Stimulated activated naive CD8-positive, alpha-beta T cell treated with anti-CD3 and anti-CD28 coated beads, Interleukin-15, Interleukin-2, amounts not matched to agents 100 ng/mL and 50 ng/mL, for 24 hours (primary cell): ENCODE results near the gene ZFC3H1.
"Not testable (repeated sequence)": the region's sequence is repeated elsewhere in the genome, so short reads cannot be mapped to it uniquely, and the experiment has no call there.

Experiments used
- H3K27ac Mint-ChIP-seq: one replicate; pipeline ENCODE4 v1.8.0; 2021; ENCODE audit warnings: mild to moderate bottlenecking, mixed read lengths
- H3K27me3 Mint-ChIP-seq: one replicate; pipeline ENCODE4 v1.8.0; 2021; ENCODE audit warnings: mixed read lengths
- H3K36me3 Mint-ChIP-seq: one replicate; pipeline ENCODE4 v1.8.0; 2021; ENCODE audit warnings: low read depth, mixed read lengths
- H3K4me1 Mint-ChIP-seq: one replicate; pipeline ENCODE4 v1.8.0; 2021; ENCODE audit warnings: low read depth, mixed read lengths
- H3K4me3 Mint-ChIP-seq: one replicate; pipeline ENCODE4 v1.8.0; 2021; ENCODE audit warnings: mild to moderate bottlenecking, mixed read lengths
- H3K9me3 Mint-ChIP-seq: one replicate; pipeline ENCODE4 v1.8.0; 2021; ENCODE audit warnings: mixed read lengths

Gene ZFC3H1

DNA sequence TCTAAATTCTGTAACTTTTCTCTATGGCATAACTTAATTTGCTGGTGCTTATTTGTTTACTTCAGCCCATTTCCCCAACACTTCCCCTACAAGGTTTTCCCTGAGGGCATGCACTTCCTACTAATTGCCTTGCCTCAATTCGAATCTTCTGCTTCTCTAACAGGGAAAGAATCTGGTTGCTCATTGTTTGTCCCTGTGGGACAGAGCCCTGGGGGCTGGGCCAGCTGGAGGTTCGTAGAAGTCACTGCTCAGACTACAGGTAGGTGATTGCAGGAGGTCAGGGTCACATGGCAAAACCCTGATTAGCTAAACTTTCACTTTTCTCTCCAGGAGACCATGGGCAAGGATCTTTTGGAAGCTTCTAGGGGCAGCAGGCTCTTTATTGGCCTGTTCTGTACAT is 72.0 kb downstream of the ZFC3H1 start:
- H3K4me3 Mint-ChIP-seq, result no peak overlapping the region
- H3K9me3 Mint-ChIP-seq, result no peaks in the 10 kb centered on the region
- no peaks in the 10 kb centered on the region for H3K36me3 Mint-ChIP-seq
- no peak overlapping the region for H3K27ac Mint-ChIP-seq
- H3K27me3 Mint-ChIP-seq, result peaks cover 35% of the 10 kb centered on the region
- no peaks in the 10 kb centered on the region for H3K4me1 Mint-ChIP-seq

DNA sequence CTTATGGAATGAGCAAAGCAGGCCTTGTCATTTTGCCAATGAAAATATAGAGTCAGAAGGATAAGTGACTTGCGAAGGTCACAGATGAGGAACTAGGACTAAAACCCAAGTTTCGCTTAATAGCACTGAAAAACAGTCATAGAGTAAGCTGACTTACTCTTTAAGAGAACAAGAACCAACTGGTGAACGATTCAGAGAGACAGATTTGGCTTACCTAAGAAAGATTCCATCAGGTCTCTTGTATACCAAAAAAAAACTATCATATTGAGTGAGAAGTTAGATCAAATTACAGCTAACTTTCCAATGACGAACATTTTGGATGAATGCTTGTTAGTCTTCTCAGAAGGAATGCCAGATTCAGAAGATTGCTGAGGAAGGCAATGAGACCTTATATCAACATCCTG is 74.2 kb downstream of the ZFC3H1 start:
- Mint-ChIP-seq H3K4me1 (no peaks in the 10 kb centered on the region), H3K4me3 (no peak overlapping the region), H3K9me3 (no peaks in the 10 kb centered on the region), H3K27ac (no peak overlapping the region), H3K36me3 (no peaks in the 10 kb centered on the region), H3K27me3 (peaks cover 30% of the 10 kb centered on the region)

DNA sequence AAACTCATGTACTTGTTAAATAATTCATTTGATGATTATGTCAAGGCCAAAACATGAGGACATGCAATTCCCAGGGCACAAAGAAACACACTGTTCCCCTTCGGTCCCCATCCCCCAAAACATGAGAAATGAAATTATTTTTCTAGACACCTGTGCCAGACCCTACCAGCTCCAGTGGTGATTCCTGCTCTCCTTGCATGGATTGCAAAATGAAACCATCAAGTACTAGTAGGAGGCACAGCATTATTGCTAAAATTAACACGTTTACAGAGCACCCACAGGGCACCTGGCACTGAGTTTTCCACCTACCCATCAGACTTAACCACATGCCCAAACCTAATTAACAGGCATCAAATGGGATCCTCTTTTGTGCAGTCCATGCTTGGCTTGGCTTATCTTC is 76.6 kb downstream of the ZFC3H1 start:
- H3K9me3 Mint-ChIP-seq, result no peaks in the 10 kb centered on the region
- H3K27me3 Mint-ChIP-seq, result peaks cover 11% of the 10 kb centered on the region
- H3K27ac Mint-ChIP-seq, result no peak overlapping the region
- H3K36me3 Mint-ChIP-seq, result no peaks in the 10 kb centered on the region
- H3K4me1 Mint-ChIP-seq, result no peaks in the 10 kb centered on the region
- no peak overlapping the region for H3K4me3 Mint-ChIP-seq

DNA sequence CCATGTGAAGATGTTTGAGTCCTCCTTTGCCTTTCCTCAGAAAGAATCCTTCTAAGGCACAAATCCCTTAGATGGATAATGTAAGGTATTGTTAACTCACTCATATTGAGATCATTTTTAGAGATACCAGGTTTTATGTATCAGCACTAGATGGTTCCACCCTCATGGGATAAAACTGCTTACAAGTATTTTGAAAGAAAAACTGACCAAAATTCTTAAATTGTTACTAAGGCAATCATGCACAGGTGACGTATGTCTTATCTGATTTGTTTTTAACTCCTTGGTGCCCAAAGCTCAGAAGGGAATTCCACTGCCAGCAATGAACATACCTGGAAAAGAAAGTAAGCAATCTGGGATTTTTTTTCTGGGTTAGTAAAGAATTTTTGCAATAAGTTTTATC is 78.4 kb downstream of the ZFC3H1 start:
- H3K36me3 Mint-ChIP-seq, result no peaks in the 10 kb centered on the region
- no peaks in the 10 kb centered on the region for H3K4me1 Mint-ChIP-seq
- no peaks in the 10 kb centered on the region for H3K9me3 Mint-ChIP-seq
- peaks cover 3% of the 10 kb centered on the region for H3K27me3 Mint-ChIP-seq
- H3K27ac Mint-ChIP-seq, result no peak overlapping the region
- H3K4me3 Mint-ChIP-seq, result no peak overlapping the region

DNA sequence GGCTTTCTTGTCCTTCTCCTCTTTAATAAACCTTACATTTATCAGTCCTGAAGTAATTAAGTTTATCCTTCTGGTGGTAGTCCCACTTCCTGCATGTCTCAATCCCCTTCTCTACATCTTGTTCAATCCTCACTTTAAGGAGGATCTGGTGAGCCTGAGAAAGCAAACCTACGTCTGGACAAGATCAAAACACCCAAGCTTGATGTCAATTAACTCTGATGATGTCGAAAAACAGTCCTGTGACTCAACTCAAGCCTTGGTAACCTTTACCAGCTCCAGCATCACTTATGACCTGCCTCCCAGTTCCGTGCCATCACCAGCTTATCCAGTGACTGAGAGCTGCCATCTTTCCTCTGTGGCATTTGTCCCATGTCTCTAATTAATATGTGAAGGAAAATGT is 79.3 kb downstream of the ZFC3H1 start:
- Mint-ChIP-seq H3K27ac (no peak overlapping the region), H3K9me3 (no peaks in the 10 kb centered on the region), H3K36me3 (no peaks in the 10 kb centered on the region), H3K27me3 (no peaks in the 10 kb centered on the region), H3K4me1 (no peaks in the 10 kb centered on the region), H3K4me3 (no peak overlapping the region)

DNA sequence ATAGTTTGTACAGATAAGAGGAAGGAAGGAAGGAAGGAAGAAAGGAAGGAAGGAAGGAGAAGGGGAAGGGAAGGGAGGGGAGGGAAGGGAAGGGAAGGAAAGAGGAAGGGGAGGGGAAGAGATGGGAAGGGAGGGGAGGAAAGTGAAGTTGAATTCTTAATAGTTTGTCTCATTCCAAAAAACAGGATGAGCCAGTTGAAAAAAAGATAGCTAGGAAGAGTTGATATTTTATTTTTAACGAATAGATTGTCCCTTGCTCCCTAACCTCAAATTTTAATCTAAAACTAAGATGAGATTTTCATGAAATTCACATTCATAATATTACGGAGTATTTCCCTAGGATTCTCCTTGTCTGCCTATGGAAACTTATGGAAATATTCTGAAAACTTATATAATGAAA is 80.7 kb downstream of the ZFC3H1 start:
- Mint-ChIP-seq H3K4me3 (no peak overlapping the region), H3K27me3 (no peaks in the 10 kb centered on the region), H3K36me3 (no peaks in the 10 kb centered on the region), H3K27ac (no peak overlapping the region), H3K4me1 (no peaks in the 10 kb centered on the region), H3K9me3 (no peaks in the 10 kb centered on the region)

DNA sequence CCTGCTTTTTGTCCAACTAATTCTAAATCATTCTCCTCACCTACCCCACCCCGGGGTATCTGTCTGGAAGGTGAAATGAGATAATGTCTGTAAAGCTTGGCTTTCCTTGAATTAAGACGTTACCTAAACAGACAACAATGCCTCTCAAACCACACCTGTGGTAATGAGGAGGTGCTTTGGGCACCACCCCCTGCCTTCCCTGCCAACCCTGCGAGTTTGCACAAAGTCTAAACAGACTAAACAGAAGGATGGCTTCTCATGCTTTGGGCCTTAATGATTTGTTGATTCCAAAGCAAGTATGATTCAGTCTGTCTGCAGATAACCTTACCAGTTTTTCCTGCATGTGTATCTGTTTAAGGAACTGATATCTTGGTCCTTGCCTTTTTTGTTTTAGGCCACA is 82.4 kb downstream of the ZFC3H1 start:
- H3K4me3 Mint-ChIP-seq, result no peak overlapping the region
- H3K36me3 Mint-ChIP-seq, result no peaks in the 10 kb centered on the region
- no peaks in the 10 kb centered on the region for H3K4me1 Mint-ChIP-seq
- H3K27me3 Mint-ChIP-seq, result no peaks in the 10 kb centered on the region
- H3K9me3 Mint-ChIP-seq, result no peaks in the 10 kb centered on the region
- no peak overlapping the region for H3K27ac Mint-ChIP-seq

DNA sequence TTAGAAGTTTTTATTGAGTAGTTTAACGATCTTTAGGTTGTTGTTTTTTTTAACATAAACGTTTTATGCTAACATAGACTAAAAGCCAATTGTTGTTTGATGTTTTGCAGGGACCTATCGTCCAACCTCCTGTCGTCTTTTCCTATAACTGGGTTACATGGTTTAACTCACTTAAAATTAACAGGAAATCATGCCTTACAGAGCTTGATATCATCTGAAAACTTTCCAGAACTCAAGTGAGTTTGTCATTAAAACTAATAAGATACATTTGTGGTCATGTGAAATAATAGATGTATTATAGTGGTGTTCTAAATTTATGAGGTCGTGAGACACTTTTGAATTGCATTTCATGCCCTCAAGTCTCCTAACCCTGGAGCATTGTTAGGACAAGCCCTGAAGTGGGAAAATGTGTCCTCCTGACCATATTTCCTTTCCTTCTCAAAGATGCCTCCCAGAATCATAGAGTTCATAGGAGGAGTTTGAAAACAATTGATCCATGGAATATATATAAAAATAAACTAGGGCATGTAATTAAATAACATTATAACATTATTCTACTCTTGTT is 84.9 kb downstream of the ZFC3H1 start:
- Mint-ChIP-seq H3K4me3 (no peak overlapping the region), H3K9me3 (no peaks in the 10 kb centered on the region), H3K27me3 (no peaks in the 10 kb centered on the region), H3K4me1 (no peaks in the 10 kb centered on the region), H3K27ac (no peak overlapping the region), H3K36me3 (no peaks in the 10 kb centered on the region)

DNA sequence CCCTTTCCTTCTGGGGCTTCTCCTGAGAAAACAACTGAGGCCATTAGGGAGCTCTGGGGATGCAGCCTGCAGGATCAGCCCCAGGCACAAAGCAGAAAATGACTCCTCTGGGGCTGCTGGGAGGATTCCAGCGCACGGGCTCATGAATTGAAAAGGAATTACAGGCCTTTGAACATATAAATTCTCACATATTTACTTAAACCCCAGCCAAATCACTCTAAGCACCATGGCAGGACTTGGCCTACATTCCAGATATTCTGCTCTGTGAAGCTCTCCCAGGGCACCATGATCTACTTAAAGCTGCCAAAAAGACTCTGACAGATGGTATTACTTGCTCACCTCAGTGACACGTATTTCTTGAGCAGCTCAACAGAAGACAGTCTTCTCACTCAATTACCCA is 87.2 kb downstream of the ZFC3H1 start:
- Mint-ChIP-seq H3K27me3 (no peaks in the 10 kb centered on the region), H3K9me3 (no peaks in the 10 kb centered on the region), H3K4me3 (no peak overlapping the region), H3K4me1 (no peaks in the 10 kb centered on the region), H3K27ac (no peak overlapping the region), H3K36me3 (no peaks in the 10 kb centered on the region)

DNA sequence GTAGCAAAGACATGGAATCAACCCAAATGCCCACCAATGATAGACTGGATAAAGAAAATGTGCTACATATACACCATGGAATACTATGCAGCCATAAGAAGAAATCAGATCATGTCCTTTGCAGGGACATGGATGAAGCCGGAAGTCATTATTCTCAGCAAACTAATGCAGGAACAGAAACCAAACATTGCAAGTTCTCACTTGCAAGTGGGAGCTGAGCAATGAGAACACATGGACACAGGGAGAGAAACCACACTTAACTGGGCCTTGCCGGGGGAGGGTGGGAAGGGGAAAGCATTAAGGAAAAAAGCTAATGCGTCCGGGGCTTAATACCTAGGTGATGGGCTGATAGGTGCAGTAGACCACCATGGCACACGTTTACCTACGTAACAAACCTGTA is 93.8 kb downstream of the ZFC3H1 start:
- not testable (repeated sequence) for H3K4me3 Mint-ChIP-seq, H3K27ac Mint-ChIP-seq

DNA sequence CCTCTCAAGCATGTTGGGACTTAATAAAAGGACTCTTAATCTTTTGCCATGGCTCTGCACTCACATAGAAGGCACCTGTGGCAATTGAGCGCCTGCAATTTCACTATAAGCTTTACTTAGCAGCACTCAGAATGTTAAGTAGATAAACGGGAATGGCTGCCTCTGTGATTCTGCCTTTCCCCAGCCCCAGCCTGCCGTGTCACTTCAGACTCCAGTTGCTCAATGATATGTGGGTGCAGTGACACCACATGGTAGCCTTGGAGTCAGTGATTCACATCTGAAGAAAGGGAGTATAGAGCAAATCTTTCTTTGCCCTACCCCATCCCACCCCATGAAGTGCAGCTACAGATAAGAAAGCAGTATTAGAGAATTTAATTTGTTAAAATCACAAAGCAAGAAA is 96.1 kb downstream of the ZFC3H1 start:
- Mint-ChIP-seq H3K27ac (no peak overlapping the region), H3K36me3 (no peaks in the 10 kb centered on the region), H3K9me3 (no peaks in the 10 kb centered on the region), H3K4me1 (no peaks in the 10 kb centered on the region), H3K27me3 (peaks cover 7% of the 10 kb centered on the region), H3K4me3 (no peak overlapping the region)

More for the DNA sequence above, 93.8 kb downstream of the ZFC3H1 start:
- H3K27me3 Mint-ChIP-seq, H3K9me3 Mint-ChIP-seq, H3K4me1 Mint-ChIP-seq, H3K36me3 Mint-ChIP-seq: not testable (repeated sequence)

DNA sequence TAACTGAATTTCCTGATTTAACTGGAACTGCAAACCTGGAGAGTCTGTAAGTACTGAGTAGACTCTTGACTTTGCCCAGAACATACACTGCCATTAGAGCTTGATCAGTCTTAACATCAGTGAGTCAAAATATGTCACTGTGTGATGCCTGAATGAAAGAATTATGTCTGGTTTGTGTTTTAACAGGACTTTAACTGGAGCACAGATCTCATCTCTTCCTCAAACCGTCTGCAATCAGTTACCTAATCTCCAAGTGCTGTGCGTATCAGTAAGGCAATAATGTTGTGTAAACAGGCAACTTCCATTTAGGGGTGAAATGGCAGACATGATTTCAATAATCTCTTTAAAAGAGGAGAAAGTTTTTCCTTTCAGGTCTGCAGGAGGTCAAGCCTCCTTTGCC is 97.0 kb downstream of the ZFC3H1 start:
- H3K36me3 Mint-ChIP-seq, result no peaks in the 10 kb centered on the region
- H3K27ac Mint-ChIP-seq, result no peak overlapping the region
- no peak overlapping the region for H3K4me3 Mint-ChIP-seq
- H3K4me1 Mint-ChIP-seq, result no peaks in the 10 kb centered on the region
- peaks cover 7% of the 10 kb centered on the region for H3K27me3 Mint-ChIP-seq
- no peaks in the 10 kb centered on the region for H3K9me3 Mint-ChIP-seq

DNA sequence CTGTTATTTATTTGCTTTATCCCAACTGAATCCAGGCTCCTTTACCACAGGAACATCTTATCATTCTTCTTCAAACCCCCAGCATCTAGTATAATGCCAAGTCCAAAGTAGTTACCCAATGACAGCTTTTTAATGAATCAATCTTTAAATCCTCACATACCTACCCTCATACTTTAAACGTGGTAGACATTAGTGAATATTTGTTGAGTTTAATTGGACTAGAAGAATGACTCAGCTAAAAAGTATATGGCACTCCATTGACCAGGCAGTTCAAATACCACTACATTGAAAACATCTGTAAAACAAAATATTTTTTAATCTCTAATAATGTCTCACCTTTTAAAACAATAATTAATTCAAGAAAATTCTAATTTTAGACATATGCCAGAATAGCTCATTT is 98.1 kb downstream of the ZFC3H1 start:
- no peak overlapping the region for H3K4me3 Mint-ChIP-seq
- no peaks in the 10 kb centered on the region for H3K36me3 Mint-ChIP-seq
- no peaks in the 10 kb centered on the region for H3K9me3 Mint-ChIP-seq
- H3K27ac Mint-ChIP-seq, result no peak overlapping the region
- peaks cover 7% of the 10 kb centered on the region for H3K27me3 Mint-ChIP-seq
- no peaks in the 10 kb centered on the region for H3K4me1 Mint-ChIP-seq

DNA sequence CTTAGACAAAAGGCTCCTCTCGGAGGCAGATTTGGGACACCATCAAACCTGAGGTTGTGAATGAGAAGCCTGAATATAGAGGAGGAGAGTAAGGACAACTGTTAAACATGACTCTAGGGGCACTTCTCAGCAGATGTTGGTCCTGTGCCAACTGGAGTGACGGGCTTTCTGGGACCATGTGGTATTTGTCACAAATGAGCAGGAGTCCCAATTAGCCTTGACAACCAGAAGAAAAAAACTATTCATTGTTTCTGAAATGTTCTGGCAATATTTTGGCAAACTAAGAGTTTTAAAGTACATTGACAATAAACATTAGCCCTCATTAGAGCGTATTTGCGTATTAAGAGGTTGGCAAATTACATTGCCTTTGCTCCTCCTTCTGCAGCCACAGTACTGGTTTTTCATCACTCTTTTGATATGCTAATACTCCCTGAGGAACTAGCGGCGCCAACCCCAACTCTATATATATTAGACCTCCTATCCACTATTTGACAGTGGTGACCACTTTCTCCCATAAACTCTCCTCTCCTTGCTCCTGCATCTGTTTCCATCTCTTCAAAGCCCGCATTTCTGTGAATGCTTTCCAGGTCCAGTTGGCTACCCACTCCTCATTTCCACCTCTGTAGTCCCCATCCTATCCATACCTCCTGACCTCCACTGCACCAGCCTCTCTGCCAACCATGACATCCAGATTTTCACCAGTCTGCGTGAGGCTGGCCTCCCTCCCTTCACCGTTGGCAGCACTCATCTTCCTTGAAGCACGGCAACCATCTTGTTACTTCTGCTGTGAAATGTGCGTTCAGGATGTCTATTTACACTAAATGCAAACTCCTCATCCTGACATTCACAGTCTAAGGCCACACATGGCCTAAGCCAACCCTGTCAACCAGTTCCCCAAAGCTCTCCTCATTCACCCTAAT is 100.7 kb downstream of the ZFC3H1 start:
- no peaks in the 10 kb centered on the region for H3K36me3 Mint-ChIP-seq
- H3K4me3 Mint-ChIP-seq, result no peak overlapping the region
- H3K9me3 Mint-ChIP-seq, result no peaks in the 10 kb centered on the region
- H3K27me3 Mint-ChIP-seq, result no peaks in the 10 kb centered on the region
- H3K4me1 Mint-ChIP-seq, result no peaks in the 10 kb centered on the region
- no peak overlapping the region for H3K27ac Mint-ChIP-seq
